BJ (cell line): ENCODE results near the gene OCLN. TPM values are rescaled to one million over a fixed set of nuclear protein-coding genes. Genes with fewer than 3 reads are reported as not detected.
A peak's percentile ranks its signal among the peaks of the same experiment; 100 is the strongest.

Source experiments
- CTCF ChIA-PET: fragments of 350-600 bp; formaldehyde crosslinking; extraction: SDS; loops from one replicate; lab custom pipeline; 2021; ENCODE audit warnings: antibody characterized with exemption, inconsistent platforms; lab: Yijun Ruan, JAX
- POLR2A ChIA-PET: fragments of 300-600 bp; sonication (Branson Sonifier 250); formaldehyde crosslinking; extraction: SDS; loops from one replicate; lab custom pipeline; 2021; ENCODE audit warnings: antibody characterized with exemption; lab: Charles Lee
- DNase-seq: peaks from one replicate; pipeline ENCODE4 v3.0.0-alpha.2; 2011; ENCODE audit warnings: low read depth
- H3K27me3 ChIP-seq: 2 replicates; pipeline ENCODE4 v1.6.0; 2011; ENCODE audit warnings: low read length; ENCODE audit not compliant: control insufficient read depth, insufficient read depth
- H3K36me3 ChIP-seq: 2 replicates; pipeline ENCODE4 v1.5.1; 2011; ENCODE audit warnings: low read length; ENCODE audit not compliant: control insufficient read depth, insufficient read depth
- H3K4me3 ChIP-seq: 2 replicates; pipeline ENCODE4 v1.5.1; 2011; ENCODE audit warnings: low read depth, mild to moderate bottlenecking, control low read depth, low read length
- polyA plus RNA-seq: library from polyadenylated mRNA; depleted of rRNA; stranded (reverse); fragments of >200 nt; gene quantifications from 2 replicates; pipeline ENCODE4 v1.2.3, GENCODE V29; 2011
- TF ChIP-seq, protein P1 (sequence below): IDR thresholded peaks from 2 replicates; pipeline ENCODE4 v1.5.1; 2011; ENCODE audit warnings: low read depth, mild to moderate bottlenecking, control low read depth, inconsistent platforms, low read length, moderate library complexity; ENCODE audit not compliant: insufficient read depth

The OCLN gene
- polyA plus RNA-seq, 1 experiment = 0.25 TPM

DNA sequence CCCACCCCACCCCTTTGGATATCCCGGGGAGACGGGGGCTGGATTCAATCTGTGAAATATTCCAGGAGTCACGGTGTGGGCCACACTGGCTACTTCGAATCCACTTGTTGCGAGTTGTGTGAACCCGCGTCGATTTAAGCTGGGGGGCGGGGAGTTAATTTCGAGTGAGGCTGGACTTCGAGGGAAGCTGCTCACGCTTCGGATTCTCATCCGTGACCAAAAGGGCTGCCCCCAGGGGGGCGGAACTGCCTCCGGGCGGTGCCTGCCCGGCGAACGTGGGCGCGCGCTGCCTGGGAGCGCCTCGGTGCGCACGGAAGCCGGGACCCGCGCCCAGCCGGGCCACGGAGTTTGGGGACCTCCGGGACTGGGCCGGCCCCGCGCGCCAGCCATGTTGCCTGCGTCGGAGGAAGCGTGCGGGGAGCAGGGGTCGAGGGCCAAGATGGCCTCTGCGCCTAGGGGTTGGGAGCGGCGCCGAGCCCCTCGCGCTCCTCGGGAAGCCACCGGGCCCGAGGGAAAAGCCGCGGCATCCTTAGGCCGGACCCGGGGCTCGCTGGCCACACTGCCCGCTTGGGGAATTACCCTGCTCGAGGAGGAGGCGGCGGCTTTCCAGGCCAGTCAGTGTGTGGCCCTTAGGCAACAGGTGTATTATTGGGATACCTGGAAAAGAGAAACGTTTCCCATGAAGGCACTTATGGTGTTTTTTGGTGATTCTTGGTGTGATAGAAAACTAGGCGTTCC lies 975 bp downstream of the OCLN start:
- POLR2A ChIA-PET = no interaction called here
- Histone ChIP-seq H3K27me3 (peaks cover 27% of the 10 kb centered on the region), H3K4me3 (peak overlapping the region; percentile 50), H3K36me3 (no peaks in the 10 kb centered on the region)
- no peak for DNase-seq
- CTCF ChIA-PET = no interaction called here
- TF ChIP-seq, protein P1, sequence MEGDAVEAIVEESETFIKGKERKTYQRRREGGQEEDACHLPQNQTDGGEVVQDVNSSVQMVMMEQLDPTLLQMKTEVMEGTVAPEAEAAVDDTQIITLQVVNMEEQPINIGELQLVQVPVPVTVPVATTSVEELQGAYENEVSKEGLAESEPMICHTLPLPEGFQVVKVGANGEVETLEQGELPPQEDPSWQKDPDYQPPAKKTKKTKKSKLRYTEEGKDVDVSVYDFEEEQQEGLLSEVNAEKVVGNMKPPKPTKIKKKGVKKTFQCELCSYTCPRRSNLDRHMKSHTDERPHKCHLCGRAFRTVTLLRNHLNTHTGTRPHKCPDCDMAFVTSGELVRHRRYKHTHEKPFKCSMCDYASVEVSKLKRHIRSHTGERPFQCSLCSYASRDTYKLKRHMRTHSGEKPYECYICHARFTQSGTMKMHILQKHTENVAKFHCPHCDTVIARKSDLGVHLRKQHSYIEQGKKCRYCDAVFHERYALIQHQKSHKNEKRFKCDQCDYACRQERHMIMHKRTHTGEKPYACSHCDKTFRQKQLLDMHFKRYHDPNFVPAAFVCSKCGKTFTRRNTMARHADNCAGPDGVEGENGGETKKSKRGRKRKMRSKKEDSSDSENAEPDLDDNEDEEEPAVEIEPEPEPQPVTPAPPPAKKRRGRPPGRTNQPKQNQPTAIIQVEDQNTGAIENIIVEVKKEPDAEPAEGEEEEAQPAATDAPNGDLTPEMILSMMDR = no peak

GRCh38 chr5:69494452-69494851 lies 1.9 kb downstream of the OCLN start:
- CTCF ChIA-PET = no interaction called here
- POLR2A ChIA-PET = no interaction called here
- Histone ChIP-seq H3K27me3 (peaks cover 27% of the 10 kb centered on the region), H3K36me3 (no peaks in the 10 kb centered on the region), H3K4me3 (no peak overlapping the region)
- DNase-seq = no peak
- TF ChIP-seq, protein P1 = no peak

- CTCF ChIA-PET = no interaction called here
Measured at GRCh38 chr5:69497006-69497520, 4.5 kb downstream of the OCLN start.

GRCh38 chr5:69498384-69498783 lies 5.8 kb downstream of the OCLN start:
- peaks cover 8% of the 10 kb centered on the region for H3K27me3 ChIP-seq
- H3K4me3 ChIP-seq = no peak overlapping the region
- ChIA-PET POLR2A (no interaction called here), CTCF (no interaction called here)
- no peaks in the 10 kb centered on the region for H3K36me3 ChIP-seq
- TF ChIP-seq, protein P1 = no peak
- DNase-seq = no peak

More at GRCh38 chr5:69497006-69497520, 4.5 kb downstream of the OCLN start:
- no peak overlapping the region for H3K4me3 ChIP-seq
- POLR2A ChIA-PET = no interaction called here
- H3K36me3 ChIP-seq = no peaks in the 10 kb centered on the region
- DNase-seq = no peak
- TF ChIP-seq, protein P1 = no peak
- peaks cover 19% of the 10 kb centered on the region for H3K27me3 ChIP-seq

DNA sequence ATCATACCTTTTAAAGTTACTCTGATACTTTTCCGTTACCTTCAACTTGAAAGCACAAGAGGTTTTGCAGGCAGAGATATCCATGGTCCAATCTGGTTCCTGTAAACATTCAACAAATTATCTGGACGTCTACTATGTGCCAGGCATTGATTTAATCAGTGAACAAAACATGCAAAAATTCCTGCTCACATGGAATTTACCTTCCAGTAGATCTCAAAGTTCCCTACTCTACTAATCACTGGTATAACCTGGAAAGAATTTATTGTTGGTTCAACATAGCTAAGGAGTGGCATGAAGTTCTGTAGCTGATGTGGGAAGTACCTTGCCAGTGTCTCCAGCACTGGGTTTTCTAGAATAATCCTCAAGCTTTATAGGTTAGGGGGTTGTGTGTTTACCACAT lies 9.8 kb downstream of the OCLN start:
- no peaks in the 10 kb centered on the region for H3K36me3 ChIP-seq
- no peak overlapping the region for H3K4me3 ChIP-seq
- TF ChIP-seq, protein P1 = no peak
- H3K27me3 ChIP-seq = no peaks in the 10 kb centered on the region
- CTCF ChIA-PET = no interaction called here
- POLR2A ChIA-PET = no interaction called here
- DNase-seq = no peak
